Hepatocyte (in vitro differentiated cells): ENCODE data around the gene FANCD2. TPM values are rescaled to one million over a fixed set of nuclear protein-coding genes. Genes with fewer than 3 reads are reported as not detected.

Source experiments
- DNase-seq: peaks from one replicate; pipeline ENCODE4 v3.0.0-alpha.2; 2016; ENCODE audit warnings: low spot score
- H2AFZ ChIP-seq: fragments of 200-600 bp; sonication (generic); 2 replicates; pipeline ENCODE4 v1.6.0; 2016; ENCODE audit warnings: antibody characterized with exemption, mild to moderate bottlenecking
- H3K27ac ChIP-seq: fragments of 200-600 bp; sonication (generic); 2 replicates; pipeline ENCODE4 v1.5.1; 2016; ENCODE audit warnings: mild to moderate bottlenecking
- H3K27me3 ChIP-seq: fragments of 200-600 bp; sonication (generic); 2 replicates; pipeline ENCODE4 v1.6.1; 2016
- H3K36me3 ChIP-seq: fragments of 200-600 bp; sonication (generic); replicated peaks from 2 replicates; pipeline ENCODE4 v1.5.1; 2016; ENCODE audit warnings: low read depth; ENCODE audit not compliant: insufficient read depth
- H3K4me1 ChIP-seq: fragments of 200-600 bp; sonication (generic); 2 replicates; pipeline ENCODE4 v1.5.1; 2016; ENCODE audit warnings: mild to moderate bottlenecking, moderate library complexity; ENCODE audit not compliant: insufficient read depth
- H3K4me2 ChIP-seq: fragments of 200-600 bp; sonication (generic); 2 replicates; pipeline ENCODE4 v1.6.0; 2016
- H3K4me3 ChIP-seq: fragments of 200-600 bp; sonication (generic); 2 replicates; pipeline ENCODE4 v1.5.1; 2016; ENCODE audit warnings: mild to moderate bottlenecking
- H3K79me2 ChIP-seq: fragments of 200-600 bp; sonication (generic); 2 replicates; pipeline ENCODE4 v1.6.0; 2017; ENCODE audit warnings: mild to moderate bottlenecking
- H3K9me2 ChIP-seq: fragments of 200-600 bp; sonication (generic); replicated peaks from 2 replicates; pipeline ENCODE4 v1.6.0; 2017; ENCODE audit warnings: mild to moderate bottlenecking; ENCODE audit not compliant: insufficient read depth
- H3K9me3 ChIP-seq: fragments of 200-600 bp; sonication (generic); 2 replicates; pipeline ENCODE4 v1.5.1; 2016; ENCODE audit warnings: low read depth, mild to moderate bottlenecking
- H4K20me1 ChIP-seq: fragments of 200-600 bp; sonication (generic); 2 replicates; pipeline ENCODE4 v1.6.0; 2016; ENCODE audit warnings: mild to moderate bottlenecking; ENCODE audit not compliant: insufficient read depth, poor library complexity, severe bottlenecking
- CTCF ChIP-seq: fragments of 200-600 bp; sonication (generic); IDR thresholded peaks from 2 replicates; pipeline ENCODE4 v1.5.1; 2016; ENCODE audit warnings: antibody characterized with exemption, mild to moderate bottlenecking; ENCODE audit not compliant: poor library complexity
- EZH2 ChIP-seq: fragments of 200-600 bp; sonication (generic); IDR thresholded peaks from 2 replicates; pipeline ENCODE4 v1.6.1; 2016; ENCODE audit warnings: antibody characterized with exemption, mild to moderate bottlenecking, borderline replicate concordance
- EZH2phosphoT487 ChIP-seq: fragments of 200-600 bp; sonication (generic); IDR thresholded peaks from one replicate; pipeline ENCODE4 v1.6.1; 2018; ENCODE audit warnings: antibody characterized with exemption, mild to moderate bottlenecking, low read depth, moderate library complexity; ENCODE audit not compliant: unreplicated experiment, severe bottlenecking
- WGBS: methylation state at CpG from one replicate; pipeline ENCODE4 v1.1.6; 2016; ENCODE audit warnings: low lambda C conversion rate; ENCODE audit errors: missing lambda C conversion rate; 5-methylcytosine and 5-hydroxymethylcytosine counted together
- polyA plus RNA-seq: library from polyadenylated mRNA; unstranded; fragments of >200 nt; fragmentation: Nextera tagmentation; extraction: Ambion mirVana; gene quantifications from 2 replicates; pipeline ENCODE4 v1.2.1, GENCODE V29; 2016
- total RNA-seq: library from RNA; depleted of rRNA; stranded (reverse); fragments of >200 nt; gene quantifications from 2 replicates; pipeline ENCODE4 v1.2.3, GENCODE V29; 2014

FANCD2 gene
- total and polyA plus RNA-seq, 2 experiments from 2014 or later, result 5.3 to 8.8 TPM

GRCh38 chr3:10000686-10001085 is 25.6 kb upstream of the FANCD2 start:
- H3K9me2 ChIP-seq, result no peaks in the 10 kb centered on the region
- no peak overlapping the region for H2AFZ ChIP-seq
- no peaks in the 10 kb centered on the region for H3K9me3 ChIP-seq
- DNase-seq, result no peak
- H3K4me2 ChIP-seq, result no peak overlapping the region
- no peak overlapping the region for H3K4me3 ChIP-seq
- no peaks in the 10 kb centered on the region for H3K4me1 ChIP-seq
- no peaks in the 10 kb centered on the region for H4K20me1 ChIP-seq
- H3K27me3 ChIP-seq, result no peaks in the 10 kb centered on the region
- H3K27ac ChIP-seq, result no peak overlapping the region
- WGBS, result over 99% methylated on average over 7 of the region's 7 CpGs
- no peak for TF ChIP-seq EZH2
- no peaks in the 10 kb centered on the region for H3K36me3 ChIP-seq
- H3K79me2 ChIP-seq, result no peaks in the 10 kb centered on the region

DNA sequence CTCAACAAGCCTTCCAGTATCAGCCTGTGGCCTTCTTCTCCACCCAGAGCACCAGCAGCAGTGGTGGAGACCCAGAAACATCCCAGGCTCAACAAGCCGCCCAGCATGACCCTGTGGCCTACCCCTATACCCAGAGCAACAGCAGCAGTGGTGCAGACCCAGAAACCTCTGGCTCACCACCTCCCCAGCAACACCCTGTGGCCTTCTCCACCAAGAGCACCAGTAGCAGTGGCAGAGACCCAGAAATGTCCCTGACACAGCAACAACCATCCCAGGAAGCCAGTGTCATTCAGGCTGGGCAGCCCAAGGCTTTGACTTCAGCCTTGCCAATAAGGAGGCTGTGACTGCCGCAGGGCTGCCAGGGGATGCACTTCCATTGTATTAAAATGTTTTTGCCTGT is 23.3 kb upstream of the FANCD2 start:
- H3K9me2 ChIP-seq, result no peaks in the 10 kb centered on the region
- DNase-seq, result no peak
- 100% methylated on average over 2 of the region's 2 CpGs for WGBS

GRCh38 chr3:10004506-10004905 is 21.7 kb upstream of the FANCD2 start:
- no peak overlapping the region for H3K4me2 ChIP-seq
- no peaks in the 10 kb centered on the region for H3K9me3 ChIP-seq
- no peak overlapping the region for H3K4me3 ChIP-seq
- DNase-seq, result no peak
- no peaks in the 10 kb centered on the region for H3K27me3 ChIP-seq
- H3K79me2 ChIP-seq, result no peaks in the 10 kb centered on the region
- WGBS, result 96% methylated on average over 6 of the region's 7 CpGs
- no peaks in the 10 kb centered on the region for H4K20me1 ChIP-seq
- TF ChIP-seq EZH2phosphoT487 (no peak), CTCF (no peak), EZH2 (no peak)
- no peaks in the 10 kb centered on the region for H3K4me1 ChIP-seq
- no peak overlapping the region for H3K27ac ChIP-seq
- H3K36me3 ChIP-seq, result no peaks in the 10 kb centered on the region
- H2AFZ ChIP-seq, result no peak overlapping the region
- H3K9me2 ChIP-seq, result no peaks in the 10 kb centered on the region

More for the DNA sequence above, 23.3 kb upstream of the FANCD2 start:
- no peak for TF ChIP-seq EZH2phosphoT487
- TF ChIP-seq EZH2, result no peak
- TF ChIP-seq CTCF, result no peak
- Histone ChIP-seq H4K20me1 (no peaks in the 10 kb centered on the region), H3K27me3 (no peaks in the 10 kb centered on the region), H3K36me3 (no peaks in the 10 kb centered on the region), H2AFZ (no peak overlapping the region), H3K27ac (no peak overlapping the region), H3K4me3 (no peak overlapping the region), H3K4me2 (no peak overlapping the region), H3K79me2 (no peaks in the 10 kb centered on the region), H3K4me1 (no peaks in the 10 kb centered on the region), H3K9me3 (no peaks in the 10 kb centered on the region)

GRCh38 chr3:10004960-10005564 is 21.2 kb upstream of the FANCD2 start:
- WGBS, result 94% methylated on average over 5 of the region's 5 CpGs
- no peaks in the 10 kb centered on the region for H3K36me3 ChIP-seq

More at GRCh38 chr3:10004960-10005564, 21.2 kb upstream of the FANCD2 start:
- Histone ChIP-seq H3K4me3 (no peak overlapping the region), H3K4me2 (no peak overlapping the region), H4K20me1 (no peaks in the 10 kb centered on the region), H3K79me2 (no peaks in the 10 kb centered on the region), H3K27ac (no peak overlapping the region), H3K27me3 (no peaks in the 10 kb centered on the region), H3K9me2 (no peaks in the 10 kb centered on the region), H3K9me3 (no peaks in the 10 kb centered on the region), H2AFZ (no peak overlapping the region), H3K4me1 (no peaks in the 10 kb centered on the region)
- no peak for DNase-seq
- no peak for TF ChIP-seq CTCF
- TF ChIP-seq EZH2phosphoT487, result no peak
- TF ChIP-seq EZH2, result no peak
